Immature natural killer cell (primary cell): ENCODE results near the gene HS2ST1. TPM values are rescaled to one million over a fixed set of nuclear protein-coding genes. Genes with fewer than 3 reads are reported as not detected.
"Not testable (repeated sequence)": the region's sequence is repeated elsewhere in the genome, so short reads cannot be mapped to it uniquely, and the experiment has no call there.

Source experiments
- DNase-seq, 3 donors: peaks; one replicate each; pipeline ENCODE4 v3.0.0; 2022; ENCODE audit warnings: mixed read lengths in 1 of 3
- H3K27ac Mint-ChIP-seq, 6 donors: one replicate each; pipeline ENCODE4 v1.8.0; 2020; ENCODE audit warnings: mixed read lengths in 6 of 6, mild to moderate bottlenecking in 5 of 6, inconsistent platforms in 4 of 6, moderate library complexity in 3 of 6
- H3K27me3 Mint-ChIP-seq, 3 donors: one replicate each; pipeline ENCODE4 v1.8.0; 2020 to 2021; ENCODE audit warnings: low read depth in 3 of 3, mild to moderate bottlenecking in 3 of 3, mixed read lengths in 3 of 3, moderate library complexity in 3 of 3, inconsistent platforms in 1 of 3
- H3K36me3 Mint-ChIP-seq, 3 donors: one replicate each; pipeline ENCODE4 v1.8.0; 2020; ENCODE audit warnings: mixed read lengths in 3 of 3, inconsistent platforms in 2 of 3, mild to moderate bottlenecking in 2 of 3
- H3K4me1 Mint-ChIP-seq, 2 donors: one replicate each; pipeline ENCODE4 v1.8.0; 2020; ENCODE audit warnings: inconsistent platforms in 2 of 2, mild to moderate bottlenecking in 2 of 2, mixed read lengths in 2 of 2, moderate library complexity in 1 of 2
- H3K4me3 Mint-ChIP-seq, 5 donors: one replicate each; pipeline ENCODE4 v1.8.0; 2020; ENCODE audit warnings: mild to moderate bottlenecking in 5 of 5, mixed read lengths in 5 of 5, inconsistent platforms in 3 of 5, moderate library complexity in 3 of 5
- H3K9me3 Mint-ChIP-seq, 6 donors: one replicate each; pipeline ENCODE4 v1.8.0; 2020; ENCODE audit warnings: mild to moderate bottlenecking in 6 of 6, mixed read lengths in 6 of 6, inconsistent platforms in 4 of 6, moderate library complexity in 3 of 6
- polyA plus RNA-seq, 3 donors: library from polyadenylated mRNA; unstranded; fragments of 300-500 nt; fragmentation: Illumina TruSeq; gene quantifications; one replicate each; pipeline ENCODE4 v1.2.3, GENCODE V29; 2021

Gene HS2ST1
- polyA plus RNA-seq = 1 to 10 TPM; 6.5 to 8.7 (median 7.5) TPM

DNA sequence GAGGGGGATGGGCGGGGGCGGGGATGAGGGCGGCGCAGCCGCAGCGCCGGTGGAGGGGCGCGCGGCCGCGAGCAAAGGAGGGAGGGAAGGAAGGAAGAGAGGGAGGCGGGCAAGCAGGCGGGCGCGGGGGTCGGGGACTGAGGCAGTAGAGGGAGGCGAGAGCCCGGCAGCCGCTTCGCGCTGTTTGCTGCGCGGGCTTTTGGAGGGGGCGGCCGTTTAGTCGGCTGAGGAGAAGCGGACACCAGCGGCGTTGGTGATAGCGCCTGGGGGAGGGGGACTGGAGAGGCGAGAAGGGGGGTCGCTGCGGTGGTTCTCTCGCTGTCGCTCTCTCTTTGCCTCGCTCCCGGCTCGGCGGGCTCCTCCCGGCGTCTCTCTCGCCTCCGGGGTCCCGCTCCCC is at the start of gene HS2ST1:
HS2ST1 (plus strand) TSS at position 35 of the 397 bp plus-strand sequence.
- peaks cover 36 to 45% of the 10 kb centered on the region in 2 donors for H3K4me1 Mint-ChIP-seq
- H3K9me3 Mint-ChIP-seq = no peaks in the 10 kb centered on the region
- peaks cover 0 to 3% (median 0%) of the 10 kb centered on the region in 3 donors for H3K36me3 Mint-ChIP-seq
- peaks cover 0 to 4% (median 4%) of the 10 kb centered on the region in 3 donors for H3K27me3 Mint-ChIP-seq
- no peak within 1 kb of the TSS for H3K27ac Mint-ChIP-seq
- DNase-seq = no peak
- H3K4me3 Mint-ChIP-seq = no peak within 1 kb of the TSS

DNA sequence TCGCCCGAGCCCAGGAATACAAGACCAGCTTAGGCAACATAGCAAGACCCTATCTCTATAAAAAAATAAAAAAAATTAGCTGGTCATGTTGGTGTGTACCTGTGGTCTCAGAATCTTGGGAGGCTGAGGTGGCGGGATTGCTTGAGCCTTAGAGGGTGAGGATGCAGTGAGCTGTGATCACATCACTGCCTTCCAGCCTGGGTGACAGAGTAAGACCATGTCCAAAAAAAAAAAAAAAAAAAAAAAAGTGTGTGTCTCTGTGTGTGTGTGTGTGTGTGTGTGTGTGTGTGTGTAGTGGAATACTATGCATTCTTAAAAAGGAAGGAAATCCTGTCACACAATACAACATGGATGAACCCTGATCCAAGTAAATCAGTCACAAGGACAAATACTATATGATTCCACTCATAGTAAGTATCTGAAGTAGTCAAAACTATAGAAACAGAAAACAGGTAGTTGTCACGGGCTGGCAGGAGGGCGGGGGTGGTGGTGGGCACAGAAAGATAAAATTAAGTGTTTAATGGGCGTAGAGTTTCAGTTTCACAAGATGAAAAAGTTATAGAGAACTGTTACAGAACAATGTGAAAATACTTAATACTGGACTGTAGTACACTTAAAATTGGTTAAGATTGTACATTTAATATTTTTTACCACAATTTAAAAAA is 48.3 kb upstream of the HS2ST1 start:
- Mint-ChIP-seq H3K9me3 (no peaks in the 10 kb centered on the region), H3K36me3 (peaks cover 0 to 7% (median 5%) of the 10 kb centered on the region in 3 donors), H3K27ac (peak overlapping the region in 5 of 6 donors; percentile 4 to 63 (median 59)), H3K4me1 (peaks cover 27 to 46% of the 10 kb centered on the region in 2 donors), H3K4me3 (no peak overlapping the region), H3K27me3 (peaks cover 0 to 2% (median 2%) of the 10 kb centered on the region in 3 donors)
- DNase-seq = no peak

DNA sequence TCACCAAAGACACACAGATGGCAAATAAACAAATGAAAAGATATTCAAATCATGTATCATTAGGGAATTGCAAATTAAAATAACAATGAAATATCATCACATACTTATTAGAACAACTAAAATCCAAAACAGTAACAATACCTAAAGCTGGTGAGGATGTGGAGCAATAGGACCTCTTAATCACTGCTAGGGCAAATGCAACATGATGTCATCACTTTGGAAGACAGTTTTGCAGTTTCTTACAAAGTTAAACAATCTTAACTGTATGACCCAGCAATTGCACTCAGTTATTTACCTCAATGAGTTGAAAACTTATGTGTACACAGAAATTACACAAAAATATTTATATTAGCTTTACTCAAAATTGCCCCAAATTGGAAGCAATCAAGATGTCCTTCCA is 47.8 kb upstream of the HS2ST1 start:
- DNase-seq = no peak
- no peaks in the 10 kb centered on the region for H3K9me3 Mint-ChIP-seq
- peaks cover 27 to 47% of the 10 kb centered on the region in 2 donors for H3K4me1 Mint-ChIP-seq
- H3K36me3 Mint-ChIP-seq = peaks cover 0 to 7% (median 0%) of the 10 kb centered on the region in 3 donors
- peak overlapping the region in 4 of 6 donors; percentile 4 to 63 (median 34) for H3K27ac Mint-ChIP-seq
- H3K27me3 Mint-ChIP-seq = peaks cover 0 to 2% (median 2%) of the 10 kb centered on the region in 3 donors
- H3K4me3 Mint-ChIP-seq = no peak overlapping the region

DNA sequence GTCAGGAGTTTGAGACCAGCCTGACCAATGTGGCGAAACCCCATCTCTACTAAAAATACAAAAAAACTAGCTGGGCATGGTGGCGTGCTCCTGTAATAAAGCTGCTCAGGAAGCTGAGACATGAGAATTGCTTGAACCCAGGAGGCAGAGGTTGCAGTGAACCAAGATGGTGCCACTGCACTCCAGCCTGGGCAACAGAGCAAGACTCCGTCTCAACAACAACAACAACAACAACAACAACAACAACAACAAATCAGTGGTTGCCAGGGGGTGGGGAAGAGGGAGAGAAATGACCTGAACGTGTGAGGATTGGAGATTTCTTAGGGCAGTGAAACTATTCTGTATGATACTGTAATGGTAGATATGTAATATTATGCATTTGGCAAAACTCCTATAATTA is 47.2 kb upstream of the HS2ST1 start:
- not testable (repeated sequence) for H3K27me3 Mint-ChIP-seq, DNase-seq, H3K36me3 Mint-ChIP-seq, H3K4me3 Mint-ChIP-seq, H3K9me3 Mint-ChIP-seq
- peak overlapping the region in 1 of 6 donors; percentile 36 for H3K27ac Mint-ChIP-seq
- peaks cover 27 to 47% of the 10 kb centered on the region in 2 donors for H3K4me1 Mint-ChIP-seq

DNA sequence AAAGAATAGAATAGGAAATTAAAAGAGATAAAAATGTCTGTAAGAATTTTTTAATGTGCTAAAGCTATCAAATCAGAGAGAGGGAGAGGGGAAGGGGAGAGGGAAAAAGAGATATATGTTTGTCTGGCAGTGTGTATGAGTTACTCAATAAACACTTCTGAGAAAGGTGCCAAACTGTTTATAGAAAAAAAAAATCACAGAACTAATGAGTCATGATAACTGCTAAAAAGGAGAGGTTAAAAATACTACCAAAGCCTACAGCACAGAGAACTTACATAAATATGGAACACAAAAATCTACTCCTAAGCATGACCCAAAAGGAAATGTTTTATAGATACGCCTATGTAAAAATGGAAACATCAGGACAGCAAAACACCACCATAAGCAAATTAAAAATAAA is 46.0 kb upstream of the HS2ST1 start:
- Mint-ChIP-seq H3K36me3 (peaks cover 0 to 7% (median 4%) of the 10 kb centered on the region in 3 donors), H3K4me1 (peaks cover 27 to 47% of the 10 kb centered on the region in 2 donors), H3K4me3 (no peak overlapping the region), H3K9me3 (no peaks in the 10 kb centered on the region), H3K27me3 (peaks cover 0 to 2% (median 2%) of the 10 kb centered on the region in 3 donors), H3K27ac (peak overlapping the region in 3 of 6 donors; percentile 31 to 62 (median 32))
- DNase-seq = no peak

DNA sequence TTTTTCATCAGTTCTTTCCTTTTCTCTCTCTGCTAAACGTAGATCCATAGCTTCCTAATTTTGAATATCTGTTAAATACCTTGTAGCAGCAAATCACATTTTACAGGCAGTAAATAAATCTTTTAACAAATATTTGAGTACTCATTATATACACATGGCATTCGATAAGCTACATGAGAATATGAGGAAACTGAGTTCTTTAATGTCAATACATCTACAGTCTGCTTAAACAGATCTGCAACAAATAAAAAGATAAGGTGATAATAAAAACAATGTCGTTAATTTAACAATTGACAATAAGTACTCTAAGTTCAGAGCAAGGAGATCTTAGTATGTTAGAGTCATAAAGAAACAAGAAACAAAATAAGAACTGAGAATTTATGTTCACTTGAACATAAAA is 43.4 kb upstream of the HS2ST1 start:
- H3K4me1 Mint-ChIP-seq = peaks cover 20 to 40% of the 10 kb centered on the region in 2 donors
- H3K27me3 Mint-ChIP-seq = peaks cover 0 to 2% (median 0%) of the 10 kb centered on the region in 3 donors
- H3K27ac Mint-ChIP-seq = no peak overlapping the region
- no peaks in the 10 kb centered on the region for H3K9me3 Mint-ChIP-seq
- H3K4me3 Mint-ChIP-seq = no peak overlapping the region
- peaks cover 0 to 4% (median 3%) of the 10 kb centered on the region in 3 donors for H3K36me3 Mint-ChIP-seq
- DNase-seq = no peak

DNA sequence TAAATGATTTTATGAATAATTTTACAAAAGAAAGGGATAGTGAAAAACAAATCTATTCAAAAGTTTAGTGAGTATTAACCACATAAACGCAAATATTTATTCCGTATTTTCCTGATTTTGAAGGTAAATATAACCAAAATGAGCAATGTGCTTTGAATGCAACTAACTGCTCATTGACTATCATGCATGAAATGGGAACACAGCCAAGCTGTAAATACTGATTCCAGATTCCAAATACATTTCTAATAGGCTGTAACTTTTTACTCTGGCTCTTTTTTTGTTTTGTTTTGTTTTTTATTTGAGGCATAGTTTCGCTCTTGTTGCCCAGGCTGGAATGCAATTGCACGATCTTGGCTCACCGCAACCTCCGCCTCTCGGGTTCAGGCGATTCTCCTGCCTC is 42.3 kb upstream of the HS2ST1 start:
- H3K4me1 Mint-ChIP-seq = peaks cover 12 to 31% of the 10 kb centered on the region in 2 donors
- H3K4me3 Mint-ChIP-seq = no peak overlapping the region
- no peak for DNase-seq
- no peak overlapping the region for H3K27ac Mint-ChIP-seq
- peaks cover 0 to 5% (median 4%) of the 10 kb centered on the region in 3 donors for H3K36me3 Mint-ChIP-seq
- H3K9me3 Mint-ChIP-seq = no peaks in the 10 kb centered on the region
- peaks cover 0 to 2% (median 0%) of the 10 kb centered on the region in 3 donors for H3K27me3 Mint-ChIP-seq

DNA sequence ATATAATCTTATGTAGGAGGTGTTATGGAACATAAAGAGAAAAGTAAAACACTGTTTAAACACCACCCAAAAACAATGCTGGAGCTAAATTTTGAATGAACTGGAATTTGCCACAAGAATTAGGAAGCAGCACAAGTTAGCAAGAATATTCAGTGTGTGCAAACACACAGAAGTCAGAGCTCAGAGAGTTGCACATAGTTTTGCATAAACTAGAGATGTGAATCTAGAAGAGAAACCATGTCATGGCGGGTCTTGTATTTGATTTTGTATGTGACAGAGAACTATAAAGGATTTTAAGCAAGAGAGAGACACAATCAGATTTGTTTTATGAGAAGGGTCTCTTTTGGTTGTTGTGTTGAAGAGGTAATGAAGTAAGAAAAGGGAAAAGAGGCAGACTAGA is 38.7 kb upstream of the HS2ST1 start:
- Mint-ChIP-seq H3K4me1 (peaks cover 2 to 18% of the 10 kb centered on the region in 2 donors), H3K36me3 (peaks cover 3 to 11% (median 7%) of the 10 kb centered on the region in 3 donors), H3K4me3 (no peak overlapping the region), H3K27ac (peak overlapping the region in 2 of 6 donors; percentile 6 to 43), H3K9me3 (no peaks in the 10 kb centered on the region), H3K27me3 (no peaks in the 10 kb centered on the region)
- no peak for DNase-seq

DNA sequence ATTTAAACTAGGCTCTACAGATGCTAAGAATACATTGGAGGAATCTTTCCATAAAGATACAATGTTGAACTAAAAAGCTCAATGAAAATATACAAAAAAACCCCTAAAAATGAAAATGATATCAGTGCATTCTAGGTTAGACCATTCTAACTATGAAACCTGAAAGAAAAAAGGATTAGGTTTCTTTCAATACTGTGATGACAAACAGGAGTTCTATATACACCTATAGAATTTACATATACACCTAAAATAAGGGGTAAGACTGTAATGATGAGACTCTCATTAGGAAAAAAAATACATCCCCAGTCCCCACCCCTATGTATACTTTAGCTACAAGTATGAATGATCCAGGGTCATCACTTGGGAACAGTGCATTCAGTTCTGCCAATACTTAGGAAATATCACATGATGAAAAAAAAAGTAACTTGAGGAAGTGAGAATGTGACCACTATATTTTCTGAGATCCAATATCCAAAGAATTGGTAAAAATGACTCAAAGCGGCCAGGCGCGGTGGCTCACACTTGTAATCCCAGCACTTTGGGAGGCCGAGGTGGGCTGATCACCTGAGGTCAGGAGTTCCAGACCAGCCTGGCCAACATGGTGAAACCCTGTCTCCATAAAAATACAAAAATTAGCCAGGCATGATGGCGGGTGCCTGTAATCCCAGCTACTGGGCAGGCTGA is 26.8 kb upstream of the HS2ST1 start:
- H3K4me3 Mint-ChIP-seq = no peak overlapping the region
- no peak overlapping the region for H3K27ac Mint-ChIP-seq
- H3K36me3 Mint-ChIP-seq = no peaks in the 10 kb centered on the region
- peaks cover 22 to 52% of the 10 kb centered on the region in 2 donors for H3K4me1 Mint-ChIP-seq
- H3K27me3 Mint-ChIP-seq = no peaks in the 10 kb centered on the region
- no peak for DNase-seq
- H3K9me3 Mint-ChIP-seq = no peaks in the 10 kb centered on the region

DNA sequence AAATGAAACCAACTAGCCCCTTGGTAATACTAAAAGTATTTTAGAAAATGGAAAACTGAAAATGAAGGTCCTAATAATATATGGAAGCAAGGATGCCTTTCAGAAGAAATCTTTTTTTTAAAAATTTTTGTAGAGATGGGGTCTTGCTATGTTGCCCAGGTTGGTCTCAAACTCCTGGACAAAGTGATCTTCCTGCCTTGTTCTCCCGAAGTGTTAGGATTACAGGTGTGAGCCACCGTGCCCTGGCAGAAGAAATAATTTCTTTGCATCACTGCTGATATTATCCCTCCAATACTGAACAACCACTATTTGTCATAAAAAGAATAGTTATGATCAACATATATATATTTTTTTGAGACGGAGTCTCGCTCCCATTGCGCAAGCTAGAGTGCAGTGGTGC is 26.1 kb upstream of the HS2ST1 start:
- DNase-seq = no peak
- no peaks in the 10 kb centered on the region for H3K27me3 Mint-ChIP-seq
- H3K27ac Mint-ChIP-seq = no peak overlapping the region
- no peaks in the 10 kb centered on the region for H3K36me3 Mint-ChIP-seq
- H3K4me1 Mint-ChIP-seq = peaks cover 20 to 46% of the 10 kb centered on the region in 2 donors
- H3K4me3 Mint-ChIP-seq = no peak overlapping the region
- no peaks in the 10 kb centered on the region for H3K9me3 Mint-ChIP-seq

DNA sequence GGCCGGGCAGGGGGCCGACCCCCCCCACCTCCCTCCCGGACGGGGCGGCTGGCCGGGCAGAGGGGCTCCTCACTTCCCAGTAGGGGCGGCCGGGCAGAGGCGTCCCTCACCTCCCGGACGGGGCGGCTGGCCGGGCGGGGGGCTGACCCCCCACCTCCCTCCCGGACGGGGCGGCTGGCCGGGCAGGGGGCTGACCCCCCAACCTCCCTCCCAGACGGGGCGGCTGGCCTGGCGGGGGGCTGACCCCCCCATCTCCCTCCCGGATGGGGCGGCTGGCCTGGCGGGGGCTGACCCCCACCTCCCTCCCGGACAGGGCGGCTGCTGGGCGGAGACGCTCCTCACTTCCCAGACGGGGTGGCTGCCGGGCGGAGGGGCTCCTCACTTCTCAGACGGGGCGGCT is 15.0 kb upstream of the HS2ST1 start:
- not testable (repeated sequence) for H3K27ac Mint-ChIP-seq, H3K27me3 Mint-ChIP-seq, H3K4me3 Mint-ChIP-seq, H3K9me3 Mint-ChIP-seq, DNase-seq
- Mint-ChIP-seq H3K4me1 (peaks cover 12 to 36% of the 10 kb centered on the region in 2 donors), H3K36me3 (peaks cover 0 to 15% (median 3%) of the 10 kb centered on the region in 3 donors)

DNA sequence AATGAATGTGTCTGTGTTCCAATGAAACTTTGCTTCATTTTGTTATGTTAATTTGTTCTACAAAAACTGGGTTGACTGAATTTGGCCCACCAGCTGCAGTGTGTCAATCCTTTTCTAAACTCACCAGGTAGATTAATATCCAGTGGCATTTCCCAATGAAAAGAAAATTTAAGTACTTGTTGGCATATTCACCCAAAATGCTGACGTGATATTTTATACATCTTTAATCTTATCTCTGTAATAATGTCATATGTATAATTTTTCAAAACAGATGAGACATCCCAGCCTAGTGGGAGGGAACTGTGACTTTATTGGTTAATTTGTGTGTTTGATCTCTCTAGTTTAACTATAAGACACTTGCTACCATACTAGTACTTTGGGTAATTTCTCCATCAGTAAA is 8.6 kb upstream of the HS2ST1 start:
- DNase-seq = no peak
- Mint-ChIP-seq H3K4me3 (no peak overlapping the region), H3K36me3 (peaks cover 0 to 14% (median 0%) of the 10 kb centered on the region in 3 donors), H3K27me3 (no peaks in the 10 kb centered on the region), H3K27ac (no peak overlapping the region), H3K9me3 (no peaks in the 10 kb centered on the region), H3K4me1 (peaks cover 31 to 33% of the 10 kb centered on the region in 2 donors)

DNA sequence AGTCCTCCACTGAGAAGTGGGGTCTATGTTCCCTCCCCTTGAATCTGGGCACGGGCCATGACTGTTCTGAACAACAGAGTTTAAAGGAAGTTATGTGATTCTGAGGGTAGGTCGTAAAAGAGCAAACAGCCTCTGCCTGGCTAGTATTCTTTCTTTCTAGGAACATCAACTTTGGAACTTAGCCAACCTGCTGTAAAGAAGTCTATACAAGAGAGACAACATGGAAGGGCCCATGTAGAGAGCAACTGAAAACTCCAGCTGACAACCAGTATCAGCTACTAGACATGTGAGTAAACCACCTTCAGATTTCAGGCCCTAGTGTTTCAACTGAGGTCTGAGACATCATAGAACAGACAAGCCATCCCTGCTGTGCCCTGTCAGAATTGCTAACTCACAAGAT is 8.0 kb upstream of the HS2ST1 start:
- peaks cover 0 to 9% (median 0%) of the 10 kb centered on the region in 3 donors for H3K36me3 Mint-ChIP-seq
- no peak overlapping the region for H3K4me3 Mint-ChIP-seq
- peaks cover 37 to 39% of the 10 kb centered on the region in 2 donors for H3K4me1 Mint-ChIP-seq
- no peak for DNase-seq
- no peaks in the 10 kb centered on the region for H3K27me3 Mint-ChIP-seq
- no peaks in the 10 kb centered on the region for H3K9me3 Mint-ChIP-seq
- H3K27ac Mint-ChIP-seq = no peak overlapping the region

DNA sequence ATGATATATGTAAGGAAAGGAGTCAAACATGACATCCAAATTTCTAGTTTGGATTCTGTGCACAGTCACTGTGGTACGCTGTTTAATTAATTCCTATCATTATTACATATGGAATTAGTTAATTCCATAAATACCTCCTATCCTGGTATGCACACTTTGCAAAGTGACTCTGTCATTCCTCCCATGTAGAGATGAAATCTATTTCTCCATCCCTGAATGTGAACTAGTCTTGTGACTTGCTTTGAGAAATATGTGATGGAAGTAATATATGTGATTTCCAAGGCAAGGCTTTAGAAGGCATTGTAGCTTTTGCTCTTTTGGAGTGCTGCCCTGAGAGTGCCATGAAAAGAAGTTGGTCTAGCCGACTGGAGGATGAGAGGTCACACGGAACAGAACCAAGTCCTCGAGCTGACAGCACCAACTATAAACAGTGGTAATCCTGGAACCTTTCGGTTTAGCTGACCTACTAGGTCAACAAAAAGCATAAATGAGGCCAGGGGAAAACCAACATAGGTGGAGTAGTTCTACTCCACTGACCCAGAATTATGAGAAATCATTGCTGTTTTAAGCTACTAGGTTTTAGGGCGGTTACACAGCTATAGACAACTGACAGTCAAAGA is 2.0 kb upstream of the HS2ST1 start:
- H3K4me3 Mint-ChIP-seq = peak overlapping the region in 1 of 5 donors; percentile 28
- peaks cover 0 to 6% (median 0%) of the 10 kb centered on the region in 3 donors for H3K36me3 Mint-ChIP-seq
- H3K27me3 Mint-ChIP-seq = peaks cover 0 to 4% (median 4%) of the 10 kb centered on the region in 3 donors

More for the DNA sequence above, 2.0 kb upstream of the HS2ST1 start:
- Mint-ChIP-seq H3K9me3 (no peaks in the 10 kb centered on the region), H3K27ac (peak overlapping the region in 5 of 6 donors; percentile 31 to 79 (median 41)), H3K4me1 (peaks cover 51 to 59% of the 10 kb centered on the region in 2 donors)
- DNase-seq = no peak
